ENCODE data around the gene NHS.

NHS gene

GRCh38 chrX:17471121-17471520, 96.1 kb downstream of the NHS start:
- TF ChIP-seq, protein P1, sequence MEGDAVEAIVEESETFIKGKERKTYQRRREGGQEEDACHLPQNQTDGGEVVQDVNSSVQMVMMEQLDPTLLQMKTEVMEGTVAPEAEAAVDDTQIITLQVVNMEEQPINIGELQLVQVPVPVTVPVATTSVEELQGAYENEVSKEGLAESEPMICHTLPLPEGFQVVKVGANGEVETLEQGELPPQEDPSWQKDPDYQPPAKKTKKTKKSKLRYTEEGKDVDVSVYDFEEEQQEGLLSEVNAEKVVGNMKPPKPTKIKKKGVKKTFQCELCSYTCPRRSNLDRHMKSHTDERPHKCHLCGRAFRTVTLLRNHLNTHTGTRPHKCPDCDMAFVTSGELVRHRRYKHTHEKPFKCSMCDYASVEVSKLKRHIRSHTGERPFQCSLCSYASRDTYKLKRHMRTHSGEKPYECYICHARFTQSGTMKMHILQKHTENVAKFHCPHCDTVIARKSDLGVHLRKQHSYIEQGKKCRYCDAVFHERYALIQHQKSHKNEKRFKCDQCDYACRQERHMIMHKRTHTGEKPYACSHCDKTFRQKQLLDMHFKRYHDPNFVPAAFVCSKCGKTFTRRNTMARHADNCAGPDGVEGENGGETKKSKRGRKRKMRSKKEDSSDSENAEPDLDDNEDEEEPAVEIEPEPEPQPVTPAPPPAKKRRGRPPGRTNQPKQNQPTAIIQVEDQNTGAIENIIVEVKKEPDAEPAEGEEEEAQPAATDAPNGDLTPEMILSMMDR (IDR thresholded peaks at IDR 0.05; ENCODE audit: low read depth, low read length, missing control alignments): no peak
- in situ Hi-C loops (cut with HindIII; ENCODE audit: low pct_ligation_motif_present, low sequenced_read_pairs): no loop called here
- Histone ChIP-seq H3K27ac (no peak overlapping the region), H3K36me3 (replicated peaks) (no peaks in the 10 kb centered on the region), H3K4me3 (ENCODE audit: low read depth, low read length) (no peak overlapping the region), H3K27me3 (replicated peaks) (no peaks in the 10 kb centered on the region)
- DNase-seq: no peak

DNA sequence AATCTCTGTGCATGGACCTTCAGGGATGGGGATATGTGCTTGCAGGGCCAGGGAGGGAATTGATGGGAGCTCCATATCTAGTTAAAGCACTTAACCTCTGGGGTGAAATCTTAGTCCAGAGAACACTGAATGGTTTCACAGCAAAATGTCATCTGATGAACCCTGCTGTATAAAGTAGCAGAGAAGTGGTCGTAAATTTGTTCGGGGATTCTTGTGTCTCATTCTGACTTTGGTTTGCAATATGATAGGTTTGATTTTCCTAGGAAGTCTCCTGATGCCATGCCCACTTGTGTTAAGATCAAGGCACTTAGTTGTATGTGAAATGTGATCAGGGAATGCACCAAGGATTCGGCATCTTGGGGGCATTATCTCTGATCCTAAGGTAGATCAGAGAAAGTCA, 96.9 kb downstream of the NHS start:
- DNase-seq: no peak
- no peak overlapping the region for H3K27ac ChIP-seq
- in situ Hi-C loops (cut with HindIII; ENCODE audit: low pct_ligation_motif_present, low sequenced_read_pairs): no loop called here
- TF ChIP-seq, protein P1 (IDR thresholded peaks at IDR 0.05; ENCODE audit: low read depth, low read length, missing control alignments): no peak
- no peaks in the 10 kb centered on the region for H3K27me3 ChIP-seq (replicated peaks)
- no peaks in the 10 kb centered on the region for H3K36me3 ChIP-seq (replicated peaks)
- H3K4me3 ChIP-seq (ENCODE audit: low read depth, low read length): no peak overlapping the region

DNA sequence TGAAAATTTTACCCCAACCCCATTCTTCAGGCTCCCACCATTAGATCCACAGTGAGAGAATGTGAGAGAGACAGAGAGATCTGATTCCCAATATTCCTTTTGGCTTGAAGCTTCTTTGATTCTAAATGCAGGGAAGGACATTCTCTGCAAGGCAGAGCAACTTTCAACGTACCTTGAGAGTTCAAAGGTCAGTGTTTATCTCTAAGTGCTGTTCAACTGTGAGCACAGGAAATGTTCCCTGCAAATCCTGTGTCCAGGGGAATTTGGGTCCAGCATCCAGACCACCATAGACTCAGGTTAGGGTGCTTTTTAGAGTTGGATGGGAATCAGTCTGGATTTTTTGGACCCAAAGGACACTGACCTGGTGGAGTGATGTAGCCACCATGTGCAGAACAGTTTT, 97.4 kb downstream of the NHS start:
- no peak overlapping the region for H3K4me3 ChIP-seq (ENCODE audit: low read depth, low read length)
- no peaks in the 10 kb centered on the region for H3K36me3 ChIP-seq (replicated peaks)
- in situ Hi-C loops (cut with HindIII; ENCODE audit: low pct_ligation_motif_present, low sequenced_read_pairs): no loop called here
- TF ChIP-seq, protein P1 (IDR thresholded peaks at IDR 0.05; ENCODE audit: low read depth, low read length, missing control alignments): no peak
- no peak overlapping the region for H3K27ac ChIP-seq
- DNase-seq: no peak
- H3K27me3 ChIP-seq (replicated peaks): no peaks in the 10 kb centered on the region

GRCh38 chrX:17473021-17473420, 98.0 kb downstream of the NHS start:
- TF ChIP-seq, protein P1 (IDR thresholded peaks at IDR 0.05; ENCODE audit: low read depth, low read length, missing control alignments): no peak
- H3K36me3 ChIP-seq (replicated peaks): no peaks in the 10 kb centered on the region
- H3K27ac ChIP-seq: no peak overlapping the region
- in situ Hi-C loops (cut with HindIII; ENCODE audit: low pct_ligation_motif_present, low sequenced_read_pairs): no loop called here
- no peak for DNase-seq
- no peaks in the 10 kb centered on the region for H3K27me3 ChIP-seq (replicated peaks)
- H3K4me3 ChIP-seq (ENCODE audit: low read depth, low read length): no peak overlapping the region

DNA sequence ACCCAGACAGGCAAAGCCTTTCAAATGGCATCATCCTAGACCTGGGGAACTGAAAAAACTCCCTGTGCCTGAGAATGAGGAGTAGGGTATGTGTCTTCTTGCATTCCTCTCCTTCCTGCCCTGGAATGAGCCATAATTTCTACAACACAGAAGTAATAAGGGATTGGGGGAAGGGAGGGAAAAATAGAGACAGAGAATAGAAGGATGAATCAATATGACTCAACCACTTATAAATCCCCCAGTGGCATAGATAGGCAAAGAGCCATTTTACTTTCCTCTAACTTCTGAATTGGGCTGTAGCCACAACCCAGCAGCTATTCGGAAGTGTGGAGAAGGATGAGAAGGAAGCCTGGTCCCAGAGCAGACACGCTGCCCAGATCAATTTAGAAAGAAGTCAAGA, 99.9 kb downstream of the NHS start:
- Histone ChIP-seq H3K27me3 (replicated peaks) (no peaks in the 10 kb centered on the region), H3K36me3 (replicated peaks) (no peaks in the 10 kb centered on the region), H3K4me3 (ENCODE audit: low read depth, low read length) (no peak overlapping the region), H3K27ac (no peak overlapping the region)
- in situ Hi-C loops (cut with HindIII; ENCODE audit: low pct_ligation_motif_present, low sequenced_read_pairs): no loop called here
- DNase-seq: peak; percentile 21
- TF ChIP-seq, protein P1 (IDR thresholded peaks at IDR 0.05; ENCODE audit: low read depth, low read length, missing control alignments): no peak

DNA sequence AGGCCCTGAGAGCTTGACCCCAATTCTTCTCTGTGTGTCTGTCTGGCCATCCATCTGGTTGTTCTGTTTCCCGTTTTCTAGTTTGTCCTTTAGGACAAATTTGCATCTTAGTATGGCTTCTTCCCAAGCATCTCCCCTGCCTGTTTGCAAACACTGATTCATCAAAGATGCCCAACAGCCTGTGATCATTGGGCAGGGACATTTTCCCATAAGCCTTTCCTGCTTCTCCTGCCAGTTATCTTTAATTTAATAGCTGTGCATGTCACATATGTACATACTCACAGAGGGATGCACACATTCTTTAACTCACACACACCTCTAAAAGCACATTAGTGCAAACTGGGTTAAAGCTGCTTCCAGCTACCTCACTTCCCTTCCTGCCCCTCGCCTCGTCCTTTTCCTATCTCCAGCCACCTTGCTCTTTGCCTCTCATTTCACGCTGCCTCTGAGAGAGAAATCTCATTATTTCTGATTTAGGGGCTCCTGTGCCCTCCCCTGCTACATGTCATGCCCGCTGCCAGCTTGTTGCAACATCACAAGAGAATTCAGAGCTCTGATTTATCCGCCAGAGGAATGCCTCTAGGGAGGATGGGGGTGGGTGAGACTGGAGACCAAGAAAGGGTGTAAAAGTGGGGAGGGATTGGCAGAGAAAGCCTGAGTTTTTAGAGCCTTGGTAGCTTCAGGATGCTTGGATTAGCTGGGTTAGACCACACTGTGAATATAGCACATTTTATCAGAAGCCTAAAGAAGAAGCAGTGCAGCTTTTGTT, 100.6 kb downstream of the NHS start:
- Histone ChIP-seq H3K27ac (no peak overlapping the region), H3K36me3 (replicated peaks) (no peaks in the 10 kb centered on the region), H3K27me3 (replicated peaks) (no peaks in the 10 kb centered on the region), H3K4me3 (ENCODE audit: low read depth, low read length) (no peak overlapping the region)
- in situ Hi-C loops (cut with HindIII; ENCODE audit: low pct_ligation_motif_present, low sequenced_read_pairs): no loop called here
- TF ChIP-seq, protein P1 (IDR thresholded peaks at IDR 0.05; ENCODE audit: low read depth, low read length, missing control alignments): no peak
- no peak for DNase-seq

Data from brain microvascular endothelial cell (primary cell).